Mucosa of rectum (tissue), 2 donors: ENCODE results near the gene TNRC18.

Experiments used
- H3K27ac ChIP-seq, 2 donors: one replicate each; pipeline ENCODE4 v1.7.0; 2013; ENCODE audit warnings: inconsistent platforms in 2 of 2, low read depth in 2 of 2, low read length in 2 of 2
- H3K27me3 ChIP-seq, 2 donors: one replicate each; pipeline ENCODE4 v1.7.0; 2013; ENCODE audit warnings: low read length in 2 of 2; ENCODE audit not compliant: control insufficient read depth in 2 of 2, insufficient read depth in 2 of 2
- H3K36me3 ChIP-seq, 2 donors: one replicate each; pipeline ENCODE4 v1.7.0; 2013; ENCODE audit warnings: low read length in 2 of 2; ENCODE audit not compliant: control insufficient read depth in 2 of 2, insufficient read depth in 2 of 2
- H3K4me1 ChIP-seq, 2 donors: one replicate each; pipeline ENCODE4 v1.7.0; 2013; ENCODE audit warnings: low read length in 2 of 2, mild to moderate bottlenecking in 1 of 2; ENCODE audit not compliant: control insufficient read depth in 2 of 2, insufficient read depth in 2 of 2
- H3K4me3 ChIP-seq, 2 donors: one replicate each; pipeline ENCODE4 v1.7.0; 2013; ENCODE audit warnings: low read length in 2 of 2
- H3K9ac ChIP-seq, 2 donors: one replicate each; pipeline ENCODE4 v1.7.0; 2013; ENCODE audit warnings: low read length in 2 of 2, low read depth in 1 of 2, mild to moderate bottlenecking in 1 of 2
- H3K9me3 ChIP-seq, 2 donors: one replicate each; pipeline ENCODE4 v1.7.0; 2013; ENCODE audit warnings: low read length in 2 of 2; ENCODE audit not compliant: control insufficient read depth in 2 of 2
- donor health status: healthy.
- donor health status: Normal muscosa, but diverticular disease.

TNRC18 gene

DNA sequence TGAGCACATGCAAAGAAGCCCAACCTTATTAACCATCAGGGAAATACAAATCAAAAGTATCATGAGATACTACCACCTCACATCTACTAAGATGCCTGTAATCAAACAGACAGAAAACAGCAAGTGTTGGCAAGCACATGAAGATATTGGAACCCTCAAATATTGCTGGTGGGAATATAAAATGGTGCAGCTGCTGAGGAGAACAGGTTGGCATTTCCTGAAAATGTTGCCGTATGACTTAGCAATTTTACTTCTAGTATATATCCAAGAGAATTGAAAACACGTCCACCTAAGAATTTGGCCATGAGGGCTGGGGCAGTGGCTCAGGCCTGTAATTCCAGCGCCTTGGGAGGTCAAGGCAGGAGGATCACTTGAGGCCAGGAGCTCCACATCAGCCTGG, 39.4 kb upstream of the TNRC18 start:
- Histone ChIP-seq H3K36me3 (no peaks in the 10 kb centered on the region), H3K27me3 (no peaks in the 10 kb centered on the region)

DNA sequence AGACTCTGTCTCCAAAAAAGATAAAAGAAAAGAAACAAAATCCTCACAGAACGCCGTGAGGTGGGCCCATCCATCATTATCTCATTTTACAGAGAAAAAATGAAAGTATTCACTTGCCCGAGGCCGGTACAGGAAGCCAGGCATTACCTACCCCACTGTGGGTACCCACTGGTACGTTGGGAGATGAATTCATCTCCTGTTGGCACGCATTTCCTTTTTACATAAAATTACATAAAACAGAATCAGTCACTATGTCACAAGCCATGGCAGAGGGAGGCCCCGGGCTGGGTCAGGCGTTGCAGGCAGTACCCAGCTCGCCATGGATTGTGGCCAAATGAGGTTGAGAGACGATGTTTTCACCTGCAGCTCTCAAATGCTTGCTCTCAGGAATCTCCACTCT, 38.6 kb upstream of the TNRC18 start:
- H3K36me3 ChIP-seq = no peaks in the 10 kb centered on the region
- no peaks in the 10 kb centered on the region for H3K27me3 ChIP-seq
- no peaks in the 10 kb centered on the region for H3K9me3 ChIP-seq
- no peak overlapping the region for H3K9ac ChIP-seq
- no peak overlapping the region for H3K27ac ChIP-seq
- H3K4me1 ChIP-seq = no peaks in the 10 kb centered on the region
- H3K4me3 ChIP-seq = no peak overlapping the region

More for the DNA sequence above, 39.4 kb upstream of the TNRC18 start:
- no peaks in the 10 kb centered on the region for H3K9me3 ChIP-seq
- no peaks in the 10 kb centered on the region for H3K4me1 ChIP-seq
- no peak overlapping the region for H3K4me3 ChIP-seq
- no peak overlapping the region for H3K9ac ChIP-seq
- H3K27ac ChIP-seq = no peak overlapping the region

DNA sequence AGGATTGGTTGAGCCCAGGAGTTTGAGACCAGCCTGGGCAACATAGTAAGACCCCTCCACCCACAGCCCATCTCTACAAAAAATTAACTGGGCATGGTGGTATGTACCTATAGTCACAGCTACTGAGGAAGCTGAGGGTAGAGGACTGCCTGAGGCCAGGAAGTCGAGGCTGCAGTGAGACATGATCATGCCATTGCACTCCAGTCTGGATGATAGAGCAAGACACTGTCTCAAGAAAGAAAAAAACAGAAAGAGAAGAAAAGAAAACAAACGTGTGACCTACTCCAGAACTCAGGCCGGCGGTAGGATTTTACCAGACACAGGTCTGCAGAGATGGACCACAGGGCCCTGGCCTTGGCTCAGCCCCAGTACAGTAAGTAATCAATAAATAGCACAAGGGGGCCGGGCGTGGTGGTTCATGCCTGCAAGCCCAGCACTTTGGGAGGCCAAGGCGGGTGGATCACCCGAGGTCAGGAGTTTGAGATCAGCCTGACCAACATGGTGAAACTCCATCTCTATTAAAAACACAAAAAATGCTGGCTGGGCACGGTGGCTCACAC, 35.4 kb upstream of the TNRC18 start:
- Histone ChIP-seq H3K9me3 (no peaks in the 10 kb centered on the region), H3K36me3 (no peaks in the 10 kb centered on the region), H3K27me3 (no peaks in the 10 kb centered on the region), H3K9ac (no peak overlapping the region), H3K4me1 (no peaks in the 10 kb centered on the region), H3K4me3 (no peak overlapping the region), H3K27ac (no peak overlapping the region)

DNA sequence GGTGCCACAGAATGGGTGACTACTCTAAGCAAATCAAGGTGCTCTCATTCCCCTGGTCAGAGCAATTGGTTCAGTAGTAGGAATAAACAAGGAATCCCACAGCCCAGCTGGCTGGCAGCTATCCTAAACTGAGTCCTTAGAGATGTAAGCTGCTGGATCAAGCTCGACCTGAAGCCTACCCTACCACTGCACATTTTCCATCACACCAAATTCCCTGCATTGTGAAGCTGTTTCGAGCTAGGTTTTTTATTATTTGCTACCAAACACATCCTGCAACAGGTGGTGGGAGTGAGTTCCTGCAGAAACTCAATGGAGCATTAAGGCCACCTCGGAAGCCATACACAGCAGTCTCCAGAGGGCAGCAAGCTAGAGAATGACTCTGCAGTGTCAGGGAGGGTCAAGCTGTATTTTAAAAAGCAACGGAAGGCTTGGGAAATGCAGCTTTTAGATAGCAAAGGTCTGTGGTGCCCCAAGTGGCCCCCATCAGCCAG, 33.7 kb upstream of the TNRC18 start:
- no peak overlapping the region for H3K27ac ChIP-seq
- no peaks in the 10 kb centered on the region for H3K36me3 ChIP-seq
- H3K9ac ChIP-seq = no peak overlapping the region

DNA sequence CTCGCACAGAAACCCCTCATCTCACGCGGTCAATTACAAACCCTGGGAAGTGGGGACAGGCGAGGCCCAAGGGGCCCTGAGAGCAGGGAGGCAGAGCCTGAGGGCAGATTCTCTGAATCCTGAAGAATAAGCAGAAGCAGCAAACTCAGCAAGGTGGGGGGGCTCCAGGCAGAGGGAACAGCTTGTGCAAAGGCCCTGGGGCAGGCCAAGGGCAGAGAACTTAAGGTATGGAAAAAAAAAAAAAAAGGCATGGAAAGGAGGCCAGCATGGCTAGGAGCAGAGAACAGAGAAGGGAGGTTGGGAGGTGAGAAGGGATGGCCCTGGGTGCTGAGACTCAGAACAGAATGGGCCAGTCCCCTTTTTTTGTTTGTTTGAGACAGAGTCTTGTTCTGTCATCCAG, 32.8 kb upstream of the TNRC18 start:
- Histone ChIP-seq H3K4me3 (no peak overlapping the region), H3K4me1 (no peaks in the 10 kb centered on the region)

More for the DNA sequence above, 33.7 kb upstream of the TNRC18 start:
- H3K27me3 ChIP-seq = no peaks in the 10 kb centered on the region
- no peaks in the 10 kb centered on the region for H3K9me3 ChIP-seq
- H3K4me3 ChIP-seq = no peak overlapping the region
- no peaks in the 10 kb centered on the region for H3K4me1 ChIP-seq

DNA sequence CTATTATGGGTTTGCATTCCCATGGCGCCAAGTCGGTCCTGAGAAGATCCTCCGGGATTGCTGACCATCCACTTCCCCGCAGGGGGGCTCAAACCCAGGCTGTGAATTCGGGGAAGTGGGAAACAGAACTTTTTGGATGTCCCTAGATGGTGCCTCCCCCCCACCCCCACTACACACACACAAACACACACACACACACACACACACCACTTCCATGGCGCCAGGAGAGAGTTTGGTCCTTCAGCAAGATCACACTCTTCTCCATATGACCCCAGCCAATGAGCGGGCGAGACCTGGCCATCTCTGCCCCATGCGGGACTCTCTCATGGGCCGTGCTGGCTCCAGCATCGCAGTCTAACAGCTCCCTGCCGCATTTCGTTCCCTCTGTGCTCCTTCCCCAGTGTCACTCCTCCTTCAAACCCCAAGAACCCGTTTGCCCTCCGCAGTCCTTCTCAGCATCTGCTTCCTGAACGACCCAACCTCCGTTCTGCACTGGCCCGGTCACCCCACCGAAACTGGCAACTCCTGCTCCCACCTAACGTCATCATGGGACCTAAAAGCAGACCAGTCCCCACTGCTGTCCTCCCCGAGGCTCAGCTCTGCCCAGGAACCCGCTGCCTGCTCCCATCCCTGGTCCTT, 32.1 kb upstream of the TNRC18 start:
- Histone ChIP-seq H3K36me3 (no peaks in the 10 kb centered on the region), H3K9ac (no peak overlapping the region), H3K27ac (no peak overlapping the region), H3K27me3 (peaks cover 0 to 2% of the 10 kb centered on the region in 2 donors), H3K4me3 (no peak overlapping the region), H3K9me3 (no peaks in the 10 kb centered on the region), H3K4me1 (no peaks in the 10 kb centered on the region)

More for the DNA sequence above, 32.8 kb upstream of the TNRC18 start:
- Histone ChIP-seq H3K36me3 (no peaks in the 10 kb centered on the region), H3K27ac (no peak overlapping the region), H3K9me3 (no peaks in the 10 kb centered on the region), H3K27me3 (peaks cover 0 to 2% of the 10 kb centered on the region in 2 donors), H3K9ac (no peak overlapping the region)

DNA sequence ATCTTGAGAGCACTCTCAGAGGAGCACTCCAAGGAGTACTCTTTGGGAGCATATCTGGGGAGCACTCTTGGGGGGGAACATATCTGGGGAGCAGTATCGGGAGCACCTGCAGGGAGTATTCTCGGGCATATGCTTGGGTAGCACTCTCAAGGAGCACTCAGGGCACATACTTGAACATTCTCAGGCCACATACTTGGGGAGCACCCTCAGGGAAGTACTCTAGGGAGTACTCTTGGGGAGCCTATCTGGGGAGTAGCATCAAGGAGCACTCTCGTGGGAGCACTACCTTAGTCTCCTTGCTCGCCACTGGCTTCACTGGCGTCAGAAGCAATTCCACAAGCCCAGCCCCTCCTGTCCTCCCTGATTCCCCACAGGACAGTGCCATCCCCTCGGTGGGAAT, 31.5 kb upstream of the TNRC18 start:
- H3K36me3 ChIP-seq = no peaks in the 10 kb centered on the region
- H3K27ac ChIP-seq = no peak overlapping the region
- H3K9ac ChIP-seq = no peak overlapping the region
- peaks cover 0 to 2% of the 10 kb centered on the region in 2 donors for H3K27me3 ChIP-seq
- no peaks in the 10 kb centered on the region for H3K9me3 ChIP-seq
- H3K4me1 ChIP-seq = no peaks in the 10 kb centered on the region
- H3K4me3 ChIP-seq = no peak overlapping the region

DNA sequence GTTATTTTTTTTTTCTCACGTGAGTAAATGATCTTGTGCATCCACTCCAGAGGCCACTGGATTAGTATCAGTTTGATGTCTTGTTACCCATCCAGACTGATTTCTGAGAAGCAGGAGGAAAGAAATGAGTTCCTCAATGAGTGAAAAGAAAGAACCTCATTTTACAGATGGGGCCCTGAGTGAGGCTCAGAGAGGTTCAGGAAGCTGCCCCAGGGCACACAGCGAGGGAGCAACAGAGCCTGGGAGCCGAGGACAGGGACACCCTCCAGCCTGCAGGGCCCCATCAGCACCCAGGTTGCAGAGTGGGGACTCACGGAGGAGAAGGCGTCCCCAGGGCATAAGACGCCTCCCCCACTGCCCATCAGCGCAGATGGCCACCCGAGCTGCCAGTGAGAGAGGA, 30.9 kb upstream of the TNRC18 start:
- no peak overlapping the region for H3K27ac ChIP-seq
- peaks cover 0 to 2% of the 10 kb centered on the region in 2 donors for H3K27me3 ChIP-seq
- no peak overlapping the region for H3K9ac ChIP-seq
- no peaks in the 10 kb centered on the region for H3K9me3 ChIP-seq
- H3K4me3 ChIP-seq = no peak overlapping the region
- H3K4me1 ChIP-seq = no peaks in the 10 kb centered on the region
- no peaks in the 10 kb centered on the region for H3K36me3 ChIP-seq

DNA sequence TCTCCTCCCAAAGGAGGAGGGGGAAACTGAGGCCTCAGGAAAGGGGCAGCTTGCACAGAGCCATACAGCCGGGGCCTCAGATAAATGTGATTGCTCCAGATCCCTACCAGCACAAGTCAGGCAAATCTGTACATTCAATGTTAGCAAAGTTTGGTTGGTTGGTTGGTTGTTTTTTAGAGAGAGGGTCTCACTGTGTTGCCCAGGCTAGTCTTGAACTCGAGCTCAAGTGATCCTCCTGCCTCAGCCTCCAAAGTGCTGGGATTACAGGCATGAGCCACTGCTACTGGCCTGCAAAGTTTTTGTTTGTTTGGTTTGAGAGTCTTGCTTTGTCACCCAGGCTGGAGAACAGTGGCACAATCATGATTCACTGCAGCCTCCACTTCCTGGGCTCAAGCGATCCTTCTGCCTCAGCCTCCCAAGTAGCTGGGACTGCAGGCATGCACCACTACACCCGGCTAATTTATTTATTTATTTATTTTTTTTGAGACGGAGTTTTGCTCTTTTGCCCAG, 30.0 kb upstream of the TNRC18 start:
- H3K27ac ChIP-seq = no peak overlapping the region
- H3K9me3 ChIP-seq = no peaks in the 10 kb centered on the region
- H3K9ac ChIP-seq = no peak overlapping the region
- H3K36me3 ChIP-seq = no peaks in the 10 kb centered on the region
- H3K4me1 ChIP-seq = no peaks in the 10 kb centered on the region
- H3K4me3 ChIP-seq = no peak overlapping the region
- peaks cover 0 to 2% of the 10 kb centered on the region in 2 donors for H3K27me3 ChIP-seq

DNA sequence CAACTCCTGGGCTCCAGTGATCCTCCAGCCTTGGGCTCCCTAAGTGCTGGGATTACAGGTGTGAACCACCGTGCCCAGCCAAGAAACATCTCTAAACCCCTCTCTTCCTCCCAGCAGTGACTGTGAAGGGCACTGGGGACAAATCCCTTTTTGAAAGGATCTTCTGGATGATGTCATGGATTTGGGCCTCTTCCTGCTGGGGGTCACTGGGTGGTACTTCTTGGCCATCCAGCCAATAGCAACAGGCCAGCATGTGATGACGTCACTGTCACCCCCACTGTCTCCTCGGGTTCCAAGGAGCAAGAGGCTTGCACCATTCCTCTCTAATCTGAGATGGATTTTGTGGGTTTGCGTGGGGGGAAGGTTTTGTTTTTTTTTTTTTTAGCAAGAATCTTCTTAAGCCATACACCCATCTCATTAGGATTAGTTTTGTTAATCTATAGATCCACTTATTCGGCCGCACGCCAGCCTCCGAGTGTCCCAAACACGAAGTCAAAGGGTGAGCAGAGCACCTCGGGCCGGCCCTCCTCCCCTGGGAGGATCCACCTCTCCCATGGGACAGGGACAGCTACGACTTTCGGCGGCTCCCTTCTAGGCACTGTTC, 29.4 kb upstream of the TNRC18 start:
- H3K9me3 ChIP-seq = no peaks in the 10 kb centered on the region
- H3K27me3 ChIP-seq = peaks cover 0 to 2% of the 10 kb centered on the region in 2 donors
- no peaks in the 10 kb centered on the region for H3K4me1 ChIP-seq
- H3K4me3 ChIP-seq = no peak overlapping the region
- H3K36me3 ChIP-seq = no peaks in the 10 kb centered on the region
- no peak overlapping the region for H3K27ac ChIP-seq
- H3K9ac ChIP-seq = no peak overlapping the region
